PFSK-1 (cell line): Measurements from ENCODE around the gene MYO1C.

Experiments
- FOXP2 ChIP-seq: optimal IDR thresholded peaks from 2 replicates; pipeline ENCODE3; 2011; ENCODE audit warnings: borderline replicate concordance, control low read depth, inconsistent platforms; ENCODE audit not compliant: insufficient read depth; ENCODE audit errors: extremely low read length, extremely low read depth
- POLR2AphosphoS5 ChIP-seq: IDR thresholded peaks from 2 replicates; pipeline ENCODE4 v1.6.1; 2012; ENCODE audit warnings: low read depth, mild to moderate bottlenecking, control low read depth, low read length, moderate library complexity
- SIN3A ChIP-seq: IDR thresholded peaks from 2 replicates; pipeline ENCODE4 v1.6.1; 2012; ENCODE audit warnings: mild to moderate bottlenecking, low read length, moderate library complexity, borderline replicate concordance; ENCODE audit not compliant: insufficient read depth
- TAF1 ChIP-seq: IDR thresholded peaks from 2 replicates; pipeline ENCODE4 v1.6.1; 2012; ENCODE audit warnings: low read length, control low read depth, borderline replicate concordance; ENCODE audit not compliant: insufficient read depth
- TF ChIP-seq, protein P1 (sequence below), 2 experiments: IDR thresholded peaks; 2 replicates each; pipeline versions ENCODE4 v1.6.1 to v1.8.0; 2011 to 2012; ENCODE audit warnings: low read depth in 2 of 2, low read length in 2 of 2, control low read depth in 1 of 2, inconsistent platforms in 1 of 2, mild to moderate bottlenecking in 1 of 2, moderate library complexity in 1 of 2; ENCODE audit not compliant: insufficient read depth in 1 of 2

MYO1C gene

DNA sequence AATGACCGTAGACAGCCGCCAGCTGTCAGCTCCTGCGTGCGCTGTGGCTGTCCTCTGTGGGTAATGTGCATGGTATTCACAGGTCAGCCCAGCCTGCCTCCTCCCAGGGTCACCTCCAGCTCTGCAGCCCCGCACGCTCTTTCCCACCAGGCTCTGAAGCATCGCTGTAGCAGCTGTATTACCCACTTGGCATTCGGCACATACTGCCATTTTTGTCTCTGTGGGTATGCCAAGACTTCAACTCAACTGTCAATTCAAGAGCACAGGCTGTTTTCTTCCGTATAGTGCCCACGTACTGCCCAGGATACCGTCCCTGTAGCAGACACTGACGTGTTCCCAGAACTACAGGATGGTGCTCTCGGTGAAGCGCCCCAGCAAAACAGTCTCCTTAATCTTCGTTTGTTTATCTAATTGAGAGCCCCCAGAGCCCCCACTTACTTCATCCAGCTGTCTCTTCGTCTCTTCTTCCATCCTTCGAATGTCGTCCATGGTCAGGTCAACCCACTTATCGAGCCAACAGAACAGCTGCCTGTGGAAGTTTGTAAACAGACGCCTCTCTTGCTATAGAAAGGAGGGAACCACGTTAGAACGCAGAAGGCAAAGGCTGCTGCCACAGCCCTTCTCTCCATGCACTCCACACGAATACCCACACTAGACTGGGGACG lies 41.3 kb upstream of the MYO1C start:
- TF ChIP-seq, protein P1, sequence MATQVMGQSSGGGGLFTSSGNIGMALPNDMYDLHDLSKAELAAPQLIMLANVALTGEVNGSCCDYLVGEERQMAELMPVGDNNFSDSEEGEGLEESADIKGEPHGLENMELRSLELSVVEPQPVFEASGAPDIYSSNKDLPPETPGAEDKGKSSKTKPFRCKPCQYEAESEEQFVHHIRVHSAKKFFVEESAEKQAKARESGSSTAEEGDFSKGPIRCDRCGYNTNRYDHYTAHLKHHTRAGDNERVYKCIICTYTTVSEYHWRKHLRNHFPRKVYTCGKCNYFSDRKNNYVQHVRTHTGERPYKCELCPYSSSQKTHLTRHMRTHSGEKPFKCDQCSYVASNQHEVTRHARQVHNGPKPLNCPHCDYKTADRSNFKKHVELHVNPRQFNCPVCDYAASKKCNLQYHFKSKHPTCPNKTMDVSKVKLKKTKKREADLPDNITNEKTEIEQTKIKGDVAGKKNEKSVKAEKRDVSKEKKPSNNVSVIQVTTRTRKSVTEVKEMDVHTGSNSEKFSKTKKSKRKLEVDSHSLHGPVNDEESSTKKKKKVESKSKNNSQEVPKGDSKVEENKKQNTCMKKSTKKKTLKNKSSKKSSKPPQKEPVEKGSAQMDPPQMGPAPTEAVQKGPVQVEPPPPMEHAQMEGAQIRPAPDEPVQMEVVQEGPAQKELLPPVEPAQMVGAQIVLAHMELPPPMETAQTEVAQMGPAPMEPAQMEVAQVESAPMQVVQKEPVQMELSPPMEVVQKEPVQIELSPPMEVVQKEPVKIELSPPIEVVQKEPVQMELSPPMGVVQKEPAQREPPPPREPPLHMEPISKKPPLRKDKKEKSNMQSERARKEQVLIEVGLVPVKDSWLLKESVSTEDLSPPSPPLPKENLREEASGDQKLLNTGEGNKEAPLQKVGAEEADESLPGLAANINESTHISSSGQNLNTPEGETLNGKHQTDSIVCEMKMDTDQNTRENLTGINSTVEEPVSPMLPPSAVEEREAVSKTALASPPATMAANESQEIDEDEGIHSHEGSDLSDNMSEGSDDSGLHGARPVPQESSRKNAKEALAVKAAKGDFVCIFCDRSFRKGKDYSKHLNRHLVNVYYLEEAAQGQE (IDR thresholded peaks at IDR 0.05; ENCODE audit: insufficient read depth in 1 of 2, low read depth in 2 of 2, low read length in 2 of 2), result no peak
- no peak for TF ChIP-seq TAF1
- TF ChIP-seq POLR2AphosphoS5, result no peak
- no peak for TF ChIP-seq FOXP2
- TF ChIP-seq SIN3A, result no peak

DNA sequence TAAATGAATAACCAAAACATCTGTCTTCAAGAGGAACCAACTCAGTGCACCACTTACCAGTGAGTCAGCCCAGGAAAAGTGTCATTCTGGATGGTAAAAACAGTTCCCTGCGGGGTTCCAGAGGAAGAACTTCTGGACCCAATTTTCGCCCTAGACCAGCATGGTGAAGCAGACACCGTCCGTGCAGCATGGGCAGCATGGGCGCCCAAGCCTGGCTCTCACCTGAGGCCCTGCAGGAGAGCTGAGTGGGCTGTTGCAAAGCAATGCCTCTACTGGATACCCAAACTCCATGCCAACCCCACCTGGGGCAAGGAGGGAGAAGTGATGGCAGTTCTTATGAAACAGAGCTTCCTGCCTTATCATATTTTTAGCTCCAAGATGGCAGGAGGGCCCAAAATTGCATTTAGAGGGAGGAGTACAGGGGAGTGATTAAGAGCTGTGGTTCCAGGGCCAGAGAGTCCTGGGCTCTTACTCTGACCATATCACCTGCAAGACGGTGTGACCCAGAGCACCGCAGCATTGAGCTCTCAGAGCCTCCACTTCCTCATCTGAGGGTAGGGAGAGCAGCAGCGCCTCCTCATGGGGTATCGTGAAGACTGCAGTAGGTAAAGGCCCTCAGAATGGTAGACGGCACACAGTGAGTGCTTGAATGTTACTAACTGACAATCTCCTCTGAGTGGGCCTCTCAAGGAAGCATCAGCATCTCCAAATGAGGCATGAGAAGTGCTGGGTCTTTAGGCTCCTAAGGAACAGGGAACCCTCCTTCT lies 40.5 kb upstream of the MYO1C start:
- no peak for TF ChIP-seq TAF1
- TF ChIP-seq FOXP2, result no peak
- TF ChIP-seq, protein P1 (IDR thresholded peaks at IDR 0.05; ENCODE audit: insufficient read depth in 1 of 2, low read depth in 2 of 2, low read length in 2 of 2), result no peak
- no peak for TF ChIP-seq SIN3A
- no peak for TF ChIP-seq POLR2AphosphoS5

DNA sequence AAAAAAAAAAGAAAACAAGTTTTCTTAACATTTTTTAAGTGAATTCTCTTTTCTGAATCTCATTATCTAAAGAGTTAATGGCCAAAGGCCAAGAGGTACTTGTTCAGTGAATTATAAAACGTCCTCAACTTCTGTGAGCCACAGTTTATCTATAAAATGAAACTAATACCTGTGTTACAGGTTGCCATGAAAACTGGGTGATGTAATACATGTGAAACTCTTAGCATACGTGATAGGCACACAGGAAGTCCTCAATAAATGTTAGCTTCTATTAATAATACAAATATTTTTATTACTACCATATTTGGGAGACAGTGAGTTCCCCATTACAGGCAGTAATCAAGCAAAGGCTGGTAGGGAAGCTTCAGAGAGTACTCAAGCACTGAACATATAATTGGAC lies 37.4 kb upstream of the MYO1C start:
- TF ChIP-seq SIN3A, result no peak
- no peak for TF ChIP-seq TAF1
- TF ChIP-seq FOXP2, result no peak
- TF ChIP-seq POLR2AphosphoS5, result no peak
- TF ChIP-seq, protein P1 (IDR thresholded peaks at IDR 0.05; ENCODE audit: insufficient read depth in 1 of 2, low read depth in 2 of 2, low read length in 2 of 2), result no peak

DNA sequence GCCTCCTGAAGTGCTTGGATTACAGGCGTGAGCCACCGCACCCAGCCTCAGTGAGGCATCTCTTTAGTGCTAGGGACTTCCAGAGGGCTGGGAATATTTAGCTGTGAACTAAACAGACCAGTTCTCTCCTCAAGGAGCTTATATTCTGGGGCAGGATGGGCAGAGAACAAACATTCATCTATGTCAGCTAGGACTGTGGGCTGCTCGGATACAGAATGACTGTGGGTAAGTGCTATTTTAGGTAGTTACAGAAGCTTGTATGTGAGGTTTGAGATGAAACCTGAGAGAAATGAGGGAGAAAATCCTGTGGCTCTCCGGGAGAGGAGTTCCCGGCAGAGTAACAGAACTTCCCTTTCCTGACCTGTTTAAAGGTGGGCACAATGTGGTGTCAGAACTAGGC lies 30.1 kb upstream of the MYO1C start:
- no peak for TF ChIP-seq POLR2AphosphoS5
- no peak for TF ChIP-seq FOXP2
- no peak for TF ChIP-seq SIN3A
- no peak for TF ChIP-seq TAF1
- TF ChIP-seq, protein P1 (IDR thresholded peaks at IDR 0.05; ENCODE audit: insufficient read depth in 1 of 2, low read depth in 2 of 2, low read length in 2 of 2), result no peak
